ENCODE data around the gene TP53BP1.

TP53BP1 gene

DNA sequence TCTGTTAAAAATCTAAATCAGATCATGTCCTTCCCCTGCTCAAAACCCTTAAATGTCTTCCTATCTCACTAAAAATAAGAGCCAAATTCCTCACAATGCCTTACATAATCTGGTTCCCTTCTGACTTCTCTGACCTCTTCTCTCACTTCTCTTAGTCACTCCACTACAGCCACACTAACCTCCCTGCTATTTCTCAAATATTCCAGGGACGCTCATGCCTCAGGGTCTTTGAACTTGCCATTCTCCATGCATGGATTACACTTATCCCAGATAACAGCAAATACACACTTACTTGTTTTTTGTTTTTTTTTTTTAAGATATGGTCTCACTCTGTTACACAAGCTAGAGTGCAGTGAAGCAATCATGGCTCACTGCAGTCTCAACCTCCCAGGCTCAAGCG is 8.5 kb downstream of the TP53BP1 start:
- DNase-seq = no peak

GRCh38 chr15:43483297-43484128 is 9.4 kb downstream of the TP53BP1 start:
- peak in 1 of 2 experiments; percentile 26 for DNase-seq

DNA sequence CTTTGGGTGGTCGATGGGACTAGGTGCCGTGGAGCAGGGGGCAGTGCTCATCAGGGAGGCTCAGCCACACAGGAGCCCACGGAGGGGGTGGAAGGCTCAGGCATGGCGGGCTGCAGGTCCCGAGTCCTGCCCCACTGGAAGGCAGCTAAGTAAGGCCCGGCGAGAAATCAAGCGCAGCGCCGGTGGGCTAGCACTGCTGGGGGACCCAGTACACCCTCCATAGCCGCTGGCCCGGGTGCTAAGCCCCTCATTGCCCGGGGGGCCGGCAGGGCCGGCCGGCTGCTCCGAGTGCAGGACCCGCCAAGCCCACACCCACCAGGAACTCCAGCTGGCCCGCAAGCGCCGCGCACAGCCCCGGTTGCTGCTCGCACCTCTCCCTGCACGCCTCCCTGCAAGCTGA is 19.1 kb downstream of the TP53BP1 start:
- DNase-seq = no peak

DNA sequence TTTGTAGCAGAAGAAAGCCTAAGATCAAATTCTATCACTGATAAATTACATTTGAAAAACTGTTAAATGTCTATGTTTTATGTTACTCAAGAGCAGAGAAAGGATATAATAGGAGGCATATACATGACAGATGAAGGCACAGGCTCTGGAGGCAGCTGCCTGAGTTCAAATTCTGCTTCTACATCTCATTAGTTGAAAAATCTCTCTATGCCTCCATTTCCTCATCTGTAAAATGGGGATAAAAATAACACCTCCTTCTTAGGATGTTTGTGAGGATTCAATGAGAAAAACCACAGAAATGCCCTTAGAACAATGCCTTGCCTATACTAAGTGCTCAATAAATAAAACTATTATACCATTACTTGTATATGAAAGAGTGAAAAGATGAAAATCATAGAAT is 21.0 kb downstream of the TP53BP1 start:
- no peak for DNase-seq

- DNase-seq = no peak
Observed at GRCh38 chr15:43469867-43470266, 23.1 kb downstream of the TP53BP1 start.

- no peak for DNase-seq
Observed at GRCh38 chr15:43465100-43465499, 27.9 kb downstream of the TP53BP1 start.

- no peak for DNase-seq
Observed at GRCh38 chr15:43463998-43464397, 29.0 kb downstream of the TP53BP1 start.

- no peak for DNase-seq
Observed at GRCh38 chr15:43463507-43463906, 29.4 kb downstream of the TP53BP1 start.

DNA sequence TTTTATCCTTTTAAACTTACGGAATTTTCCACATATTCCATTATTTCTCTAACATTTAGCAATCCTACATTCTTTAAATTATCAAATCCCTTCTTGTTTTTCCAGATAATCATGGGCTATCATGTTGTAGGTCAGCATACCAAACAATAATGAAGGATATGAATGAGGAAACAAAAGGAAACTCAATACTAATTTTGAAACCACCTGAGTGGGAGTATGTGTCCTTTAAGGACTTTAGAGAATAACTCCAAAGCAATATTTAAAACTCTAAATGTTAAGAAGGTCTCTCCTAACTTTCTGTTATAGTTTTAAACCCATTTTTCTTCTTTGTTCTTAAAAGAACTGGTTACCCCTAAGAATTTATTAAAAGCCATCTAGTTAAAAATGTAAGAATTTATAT is 43.0 kb downstream of the TP53BP1 start:
- DNase-seq = no peak

- DNase-seq = no peak
Observed at GRCh38 chr15:43446344-43446743, 46.6 kb downstream of the TP53BP1 start.

DNA sequence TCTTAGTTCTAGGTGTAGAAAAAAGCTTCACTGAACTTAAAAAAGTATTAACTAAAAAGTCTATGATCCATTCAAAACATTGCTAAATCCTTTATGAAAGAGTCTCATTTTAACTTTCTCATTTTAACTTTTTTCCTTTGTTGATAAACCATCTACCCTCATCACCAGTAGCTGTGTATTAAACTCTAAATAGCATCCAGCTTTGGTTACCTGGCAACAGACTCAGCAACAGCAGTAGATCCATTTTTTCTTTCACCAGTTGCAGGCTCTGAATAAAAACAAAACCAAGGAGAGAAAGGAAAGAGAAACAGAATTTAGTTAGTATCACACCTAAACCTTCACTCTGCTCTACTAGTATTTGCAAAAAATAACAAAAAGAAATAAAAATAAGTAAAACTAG is 51.6 kb downstream of the TP53BP1 start:
- DNase-seq = no peak

- DNase-seq = peak; percentile 68 to 72
Observed at GRCh38 chr15:43440721-43441281, 52.2 kb downstream of the TP53BP1 start.

GRCh38 chr15:43439268-43439667 is 53.7 kb downstream of the TP53BP1 start:
- DNase-seq = no peak

- no peak for DNase-seq
Observed at GRCh38 chr15:43436395-43436794, 56.6 kb downstream of the TP53BP1 start.

GRCh38 chr15:43434446-43434845 is 58.5 kb downstream of the TP53BP1 start:
- no peak for DNase-seq

GRCh38 chr15:43433661-43434303 is 59.2 kb downstream of the TP53BP1 start:
- no peak for DNase-seq

DNA sequence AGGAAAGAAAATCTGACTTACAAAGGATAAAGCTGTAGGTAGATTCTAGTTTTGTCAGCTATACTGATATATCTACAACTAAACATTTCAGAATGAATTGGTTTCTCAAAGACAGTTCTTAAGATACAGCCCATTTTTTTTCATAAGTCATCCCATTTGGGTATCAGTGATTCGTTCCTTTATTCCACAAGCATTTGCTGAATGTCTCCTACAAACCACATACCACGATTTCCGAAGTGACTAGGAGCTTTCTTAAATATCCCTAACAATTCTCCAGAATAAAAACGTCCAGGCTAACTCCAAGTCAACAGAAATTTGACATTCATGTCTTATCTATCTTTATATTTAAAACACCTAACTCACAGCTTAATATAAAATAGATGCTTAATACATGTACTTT is 59.8 kb downstream of the TP53BP1 start:
- no peak for DNase-seq

DNA sequence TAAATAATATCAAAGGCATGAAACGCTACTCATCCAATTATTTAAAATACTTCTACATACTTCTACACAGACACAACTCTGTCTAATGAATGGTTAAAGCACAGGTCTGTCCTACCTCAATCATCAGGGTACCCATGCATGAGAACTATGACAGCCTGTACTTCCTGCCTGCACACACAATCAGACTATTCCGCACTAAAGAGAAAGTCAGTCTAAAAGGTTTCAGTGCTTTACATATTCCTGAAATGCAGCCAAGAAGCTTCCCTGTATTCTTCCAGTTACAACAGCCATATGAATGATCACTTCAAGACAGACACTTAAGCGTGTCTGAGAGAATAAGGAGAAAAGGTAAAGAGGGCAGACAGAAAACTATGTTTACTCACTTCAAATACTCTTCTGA is 63.3 kb downstream of the TP53BP1 start:
- no peak for DNase-seq

- DNase-seq = no peak
Observed at GRCh38 chr15:43423793-43424192, 69.2 kb downstream of the TP53BP1 start.

- no peak for DNase-seq
Observed at GRCh38 chr15:43420876-43421275, 72.1 kb downstream of the TP53BP1 start.

DNA sequence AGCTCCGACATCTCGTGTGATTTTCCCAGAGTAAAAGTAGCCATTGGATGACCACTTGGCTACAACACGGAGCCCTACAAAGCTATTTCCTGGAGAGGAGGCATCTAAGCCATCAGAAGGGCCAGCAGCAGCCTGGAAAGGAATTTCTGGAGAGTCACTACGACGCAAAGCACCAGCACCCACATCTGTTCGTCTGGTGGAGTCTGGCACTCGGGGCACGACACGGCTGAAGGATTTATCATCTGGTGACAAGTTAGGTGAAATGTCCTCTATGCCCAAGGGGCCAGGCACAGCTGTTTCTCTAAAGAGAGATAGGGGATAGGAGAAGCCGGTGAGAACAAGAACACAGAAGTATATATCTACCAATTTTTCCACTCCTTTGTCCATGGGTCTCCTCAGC is 72.5 kb downstream of the TP53BP1 start:
- no peak for DNase-seq

- no peak for DNase-seq
Observed at GRCh38 chr15:43414196-43414595, 78.8 kb downstream of the TP53BP1 start.

DNA sequence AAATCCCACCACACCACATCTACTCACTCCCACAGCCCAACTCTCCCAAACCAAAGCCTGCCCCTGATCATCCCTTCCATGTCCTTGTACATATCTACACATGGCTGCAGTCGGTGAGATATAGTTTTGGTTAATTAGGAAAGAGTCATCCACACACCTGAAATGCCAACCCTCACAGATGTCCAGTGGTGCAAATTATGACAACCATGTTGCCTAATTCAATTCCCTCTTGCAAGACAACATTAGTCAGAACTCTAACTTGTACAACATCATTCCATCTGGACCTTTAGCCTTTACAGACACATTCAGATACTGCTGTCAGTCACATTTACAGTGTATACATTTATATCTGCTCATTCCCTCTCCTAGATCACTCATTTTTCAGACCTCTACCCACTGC is 80.9 kb downstream of the TP53BP1 start:
- DNase-seq = no peak

- DNase-seq = no peak
Observed at GRCh38 chr15:43410572-43411214, 82.3 kb downstream of the TP53BP1 start.

All from Kasumi-1 (cell line).